BE2C (cell line): ENCODE data around the gene CEP83.

ENCODE experiments used
- DNase-seq: peaks from one replicate; pipeline ENCODE4 v3.0.0-alpha.2; 2020
- H3K27me3 ChIP-seq: fragments of 250-450 bp; sonication (Bioruptor Pico); 2 replicates; pipeline ENCODE4 v1.5.1; 2020; ENCODE audit warnings: mild to moderate bottlenecking
- H3K36me3 ChIP-seq: fragments of 250-450 bp; sonication (Bioruptor Pico); 2 replicates; pipeline ENCODE4 v1.5.1; 2020; ENCODE audit warnings: mild to moderate bottlenecking
- H3K4me1 ChIP-seq: fragments of 250-450 bp; sonication (Bioruptor Pico); 2 replicates; pipeline ENCODE4 v1.5.1; 2020
- H3K4me3 ChIP-seq: 2 replicates; pipeline ENCODE4 v1.5.1; 2011; ENCODE audit warnings: low read depth, low read length
- H3K9me3 ChIP-seq: fragments of 250-450 bp; sonication (Bioruptor Pico); 2 replicates; pipeline ENCODE4 v1.5.1; 2020
- CTCF ChIP-seq: IDR thresholded peaks from 2 replicates; pipeline ENCODE4 v1.5.1; 2012; ENCODE audit warnings: mild to moderate bottlenecking, low read depth, low read length

The CEP83 gene

GRCh38 chr12:94264736-94265485, 194.8 kb downstream of the CEP83 start:
- H3K4me1 ChIP-seq = peaks cover 25% of the 10 kb centered on the region
- no peak overlapping the region for H3K4me3 ChIP-seq
- no peak for TF ChIP-seq CTCF
- no peaks in the 10 kb centered on the region for H3K36me3 ChIP-seq
- no peaks in the 10 kb centered on the region for H3K27me3 ChIP-seq
- H3K9me3 ChIP-seq = no peaks in the 10 kb centered on the region
- no peak for DNase-seq

GRCh38 chr12:94263905-94264561, 195.6 kb downstream of the CEP83 start:
- H3K27me3 ChIP-seq = no peaks in the 10 kb centered on the region
- peak; percentile 22 for DNase-seq
- TF ChIP-seq CTCF = no peak
- H3K9me3 ChIP-seq = no peaks in the 10 kb centered on the region
- H3K4me1 ChIP-seq = peaks cover 25% of the 10 kb centered on the region
- H3K36me3 ChIP-seq = no peaks in the 10 kb centered on the region
- no peak overlapping the region for H3K4me3 ChIP-seq

- no peaks in the 10 kb centered on the region for H3K36me3 ChIP-seq
- TF ChIP-seq CTCF = no peak
- peaks cover 25% of the 10 kb centered on the region for H3K4me1 ChIP-seq
- H3K9me3 ChIP-seq = no peaks in the 10 kb centered on the region
- peak; percentile 46 for DNase-seq
- H3K4me3 ChIP-seq = peak overlapping the region; percentile 76
- H3K27me3 ChIP-seq = no peaks in the 10 kb centered on the region
Observed at GRCh38 chr12:94263011-94263811, 196.5 kb downstream of the CEP83 start.

GRCh38 chr12:94262228-94263010, 197.2 kb downstream of the CEP83 start:
- Histone ChIP-seq H3K36me3 (no peaks in the 10 kb centered on the region), H3K9me3 (no peaks in the 10 kb centered on the region), H3K4me3 (peak overlapping the region; percentile 76), H3K4me1 (peaks cover 25% of the 10 kb centered on the region), H3K27me3 (no peaks in the 10 kb centered on the region)
- no peak for TF ChIP-seq CTCF
- peak; percentile 85 for DNase-seq

- H3K36me3 ChIP-seq = no peaks in the 10 kb centered on the region
- H3K4me1 ChIP-seq = peaks cover 27% of the 10 kb centered on the region
- no peak for TF ChIP-seq CTCF
- H3K4me3 ChIP-seq = peak overlapping the region; percentile 76
- H3K27me3 ChIP-seq = no peaks in the 10 kb centered on the region
- H3K9me3 ChIP-seq = no peaks in the 10 kb centered on the region
- DNase-seq = no peak
Observed at GRCh38 chr12:94261786-94262185, 197.9 kb downstream of the CEP83 start.
